HUES64 (cell line): Measurements from ENCODE around the gene NFIL3.
"Not testable (repeated sequence)": the region's sequence is repeated elsewhere in the genome, so short reads cannot be mapped to it uniquely, and the experiment has no call there.

ENCODE experiments used
- H3K27ac ChIP-seq: 2 replicates; pipeline ENCODE4 v1.7.0; 2013; ENCODE audit warnings: low read depth, low read length, inconsistent platforms
- H3K27me3 ChIP-seq: 2 replicates; pipeline ENCODE4 v1.6.1; 2013; ENCODE audit warnings: mild to moderate bottlenecking, low read length; ENCODE audit not compliant: insufficient read depth
- H3K36me3 ChIP-seq: 2 replicates; pipeline ENCODE4 v1.6.1; 2013; ENCODE audit warnings: mild to moderate bottlenecking, low read length; ENCODE audit not compliant: insufficient read depth
- H3K4me1 ChIP-seq: 2 replicates; pipeline ENCODE4 v1.6.1; 2013; ENCODE audit warnings: mild to moderate bottlenecking, low read length, moderate library complexity; ENCODE audit not compliant: insufficient read depth
- H3K4me3 ChIP-seq: 2 replicates; pipeline ENCODE4 v1.5.1; 2013; ENCODE audit warnings: mild to moderate bottlenecking, low read length, moderate library complexity
- H3K9ac ChIP-seq: 2 replicates; pipeline ENCODE4 v1.6.1; 2013; ENCODE audit warnings: mild to moderate bottlenecking, low read depth, low read length
- H3K9me3 ChIP-seq: 2 replicates; pipeline ENCODE4 v1.6.1; 2013; ENCODE audit warnings: low read depth, low read length; ENCODE audit not compliant: insufficient read depth
- WGBS: fragments of 150-250, 120-280 bp; methylation state at CpG from one replicate; pipeline ENCODE4 v1.1.7; 2013; ENCODE audit warnings: missing lambda C conversion rate; 5-methylcytosine and 5-hydroxymethylcytosine counted together

NFIL3 gene

GRCh38 chr9:91391412-91391811 is 32.2 kb downstream of the NFIL3 start:
- 94% methylated on average over 5 of the region's 5 CpGs for WGBS

GRCh38 chr9:91389686-91390085 is 33.9 kb downstream of the NFIL3 start:
- H3K27ac ChIP-seq, H3K9ac ChIP-seq, H3K4me1 ChIP-seq, H3K27me3 ChIP-seq, H3K4me3 ChIP-seq, H3K9me3 ChIP-seq, H3K36me3 ChIP-seq: not testable (repeated sequence)
- 96% methylated on average over 4 of the region's 4 CpGs for WGBS

More at GRCh38 chr9:91391412-91391811, 32.2 kb downstream of the NFIL3 start:
- no peak overlapping the region for H3K4me3 ChIP-seq
- no peaks in the 10 kb centered on the region for H3K27me3 ChIP-seq
- H3K27ac ChIP-seq, result no peak overlapping the region
- H3K9me3 ChIP-seq, result no peaks in the 10 kb centered on the region
- H3K36me3 ChIP-seq, result no peaks in the 10 kb centered on the region
- H3K4me1 ChIP-seq, result no peaks in the 10 kb centered on the region
- no peak overlapping the region for H3K9ac ChIP-seq

- no peak overlapping the region for H3K4me3 ChIP-seq
- no peaks in the 10 kb centered on the region for H3K36me3 ChIP-seq
- H3K4me1 ChIP-seq, result no peaks in the 10 kb centered on the region
- no peak overlapping the region for H3K9ac ChIP-seq
- 0 out of 2 replicates have a peak, but pooled peaks cover 6% of the 10 kb centered on the region for H3K9me3 ChIP-seq
- H3K27me3 ChIP-seq, result no peaks in the 10 kb centered on the region
- H3K27ac ChIP-seq, result no peak overlapping the region
These were observed 36.9 kb downstream of the NFIL3 start for GRCh38 chr9:91386765-91387164.

DNA sequence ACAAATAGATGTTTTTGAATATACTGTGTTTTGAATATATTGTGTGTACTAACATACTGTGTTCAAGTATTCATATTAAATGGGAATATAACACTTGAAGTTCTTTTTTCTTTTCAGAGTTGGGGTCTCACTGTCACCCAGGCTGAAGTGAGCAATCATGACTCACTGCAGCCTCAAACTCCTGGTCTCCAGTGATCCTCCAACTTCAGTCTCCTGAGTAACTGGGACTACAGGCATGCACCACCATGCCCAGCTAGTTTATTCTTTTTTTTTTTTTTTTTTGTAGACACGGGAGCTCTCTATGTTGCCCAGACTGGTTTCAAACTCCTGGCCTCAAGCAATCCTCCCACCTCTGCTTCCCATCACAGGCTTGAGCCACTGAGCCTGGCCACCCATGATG is 38.7 kb downstream of the NFIL3 start:
- H3K4me1 ChIP-seq, result no peaks in the 10 kb centered on the region
- WGBS, result 96% methylated on average over 1 of the region's 1 CpG
- H3K9ac ChIP-seq, result no peak overlapping the region
- H3K27me3 ChIP-seq, result no peaks in the 10 kb centered on the region
- H3K9me3 ChIP-seq, result 0 out of 2 replicates have a peak, but pooled peaks cover 6% of the 10 kb centered on the region
- no peaks in the 10 kb centered on the region for H3K36me3 ChIP-seq
- no peak overlapping the region for H3K27ac ChIP-seq
- H3K4me3 ChIP-seq, result no peak overlapping the region

DNA sequence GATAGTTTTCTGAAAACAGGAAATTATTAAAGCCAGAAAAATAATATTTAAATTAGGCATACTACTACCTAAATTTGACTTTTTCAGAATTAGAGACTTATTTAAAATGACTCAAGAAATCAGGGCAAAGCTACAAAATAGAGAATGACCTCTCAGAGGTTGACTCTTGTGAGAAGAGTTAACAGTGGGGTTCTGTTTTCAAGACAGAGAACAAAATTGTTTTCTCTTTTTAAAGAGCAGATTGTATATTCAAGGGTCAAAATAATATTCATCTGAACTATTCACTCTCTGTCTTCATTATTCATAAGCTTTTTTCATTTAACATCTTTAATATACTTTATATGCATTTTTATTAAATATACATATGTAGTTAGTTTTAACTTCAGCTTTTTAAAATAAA is 40.1 kb downstream of the NFIL3 start:
- Histone ChIP-seq H3K9ac (no peak overlapping the region), H3K4me3 (no peak overlapping the region), H3K36me3 (no peaks in the 10 kb centered on the region), H3K4me1 (no peaks in the 10 kb centered on the region), H3K9me3 (0 out of 2 replicates have a peak, but pooled peaks cover 6% of the 10 kb centered on the region), H3K27ac (no peak overlapping the region), H3K27me3 (no peaks in the 10 kb centered on the region)

DNA sequence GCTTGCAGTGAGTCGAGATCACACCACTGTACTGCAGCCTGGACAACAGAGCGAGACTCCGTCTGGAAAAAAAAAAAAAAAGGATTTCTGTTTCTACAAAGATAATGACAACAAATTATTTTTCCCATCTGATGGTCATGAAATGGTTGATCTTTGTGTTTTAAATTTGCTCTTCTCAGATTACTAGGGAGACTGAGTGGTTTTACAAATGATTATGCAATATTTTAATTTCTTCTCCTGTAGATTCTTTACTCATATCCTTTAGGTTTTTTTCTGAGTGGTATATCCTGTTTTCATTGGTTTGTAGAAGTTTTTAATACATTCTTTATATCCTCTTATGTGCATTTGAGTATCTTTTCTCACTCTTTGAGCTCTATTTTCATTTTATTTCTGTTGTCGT is 41.3 kb downstream of the NFIL3 start:
- Histone ChIP-seq H3K9ac (no peak overlapping the region), H3K9me3 (0 out of 2 replicates have a peak, but pooled peaks cover 6% of the 10 kb centered on the region), H3K4me1 (no peaks in the 10 kb centered on the region), H3K36me3 (no peaks in the 10 kb centered on the region), H3K4me3 (no peak overlapping the region), H3K27ac (no peak overlapping the region), H3K27me3 (no peaks in the 10 kb centered on the region)
- 93% methylated on average over 1 of the region's 4 CpGs for WGBS

DNA sequence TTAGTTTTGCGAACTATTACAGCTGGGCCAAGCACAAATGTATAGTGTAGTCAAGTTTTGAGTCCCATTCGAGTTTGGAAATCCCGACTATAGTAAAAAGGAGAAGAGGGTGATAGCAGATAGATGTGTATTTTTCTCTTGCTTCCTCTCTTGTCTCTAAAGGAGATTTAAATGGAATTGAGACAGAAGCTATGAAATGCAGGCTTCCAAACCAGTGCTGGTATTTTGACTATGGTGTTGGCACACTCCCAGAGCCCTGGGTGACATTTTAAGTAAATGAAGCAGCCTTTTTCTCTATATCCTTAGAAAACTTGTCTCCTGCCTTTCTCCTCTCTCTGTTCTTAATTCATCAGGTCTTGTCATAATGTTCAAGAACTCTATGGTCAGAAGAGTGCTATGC is 44.2 kb downstream of the NFIL3 start:
- WGBS, result 79% methylated on average over 3 of the region's 3 CpGs
- H3K4me1 ChIP-seq, result no peaks in the 10 kb centered on the region
- H3K27ac ChIP-seq, result no peak overlapping the region
- H3K27me3 ChIP-seq, result no peaks in the 10 kb centered on the region
- H3K4me3 ChIP-seq, result no peak overlapping the region
- H3K36me3 ChIP-seq, result no peaks in the 10 kb centered on the region
- H3K9ac ChIP-seq, result no peak overlapping the region
- H3K9me3 ChIP-seq, result no peaks in the 10 kb centered on the region

DNA sequence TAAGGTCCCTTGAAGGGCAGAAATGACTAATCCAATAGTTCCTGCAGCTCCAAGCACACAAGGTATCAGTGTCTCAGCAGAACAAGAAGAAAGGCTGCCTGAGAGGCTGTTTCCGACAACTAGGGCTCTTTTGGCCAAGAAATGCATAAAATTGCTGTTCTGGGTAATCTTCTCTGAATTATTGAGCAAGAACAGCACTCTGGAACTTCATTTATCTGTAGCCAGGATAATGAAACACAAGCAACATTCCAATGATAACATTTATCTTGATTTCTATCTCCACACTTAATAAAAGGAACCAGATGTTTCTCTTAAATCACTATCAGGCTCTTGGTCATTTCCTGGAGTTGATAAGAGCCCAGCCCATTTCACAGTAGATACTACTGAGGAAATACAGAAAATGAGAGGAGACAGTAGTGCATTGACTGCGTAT is 44.9 kb downstream of the NFIL3 start:
- Histone ChIP-seq H3K27me3 (no peaks in the 10 kb centered on the region), H3K4me3 (no peak overlapping the region), H3K4me1 (no peaks in the 10 kb centered on the region), H3K9me3 (no peaks in the 10 kb centered on the region), H3K27ac (no peak overlapping the region), H3K36me3 (no peaks in the 10 kb centered on the region), H3K9ac (no peak overlapping the region)
- WGBS, result 90% methylated on average over 1 of the region's 2 CpGs

- 83% methylated on average over 1 of the region's 3 CpGs for WGBS
- not testable (repeated sequence) for H3K4me1 ChIP-seq, H3K9ac ChIP-seq, H3K9me3 ChIP-seq, H3K27ac ChIP-seq, H3K27me3 ChIP-seq, H3K36me3 ChIP-seq, H3K4me3 ChIP-seq
These were observed 45.6 kb downstream of the NFIL3 start for GRCh38 chr9:91378054-91378453.

GRCh38 chr9:91376239-91376638 is 47.4 kb downstream of the NFIL3 start:
- no peaks in the 10 kb centered on the region for H3K9me3 ChIP-seq
- no peak overlapping the region for H3K4me3 ChIP-seq
- H3K27ac ChIP-seq, result no peak overlapping the region
- no peak overlapping the region for H3K9ac ChIP-seq
- H3K27me3 ChIP-seq, result no peaks in the 10 kb centered on the region
- WGBS, result 94% methylated on average over 4 of the region's 4 CpGs
- no peaks in the 10 kb centered on the region for H3K4me1 ChIP-seq
- H3K36me3 ChIP-seq, result no peaks in the 10 kb centered on the region

DNA sequence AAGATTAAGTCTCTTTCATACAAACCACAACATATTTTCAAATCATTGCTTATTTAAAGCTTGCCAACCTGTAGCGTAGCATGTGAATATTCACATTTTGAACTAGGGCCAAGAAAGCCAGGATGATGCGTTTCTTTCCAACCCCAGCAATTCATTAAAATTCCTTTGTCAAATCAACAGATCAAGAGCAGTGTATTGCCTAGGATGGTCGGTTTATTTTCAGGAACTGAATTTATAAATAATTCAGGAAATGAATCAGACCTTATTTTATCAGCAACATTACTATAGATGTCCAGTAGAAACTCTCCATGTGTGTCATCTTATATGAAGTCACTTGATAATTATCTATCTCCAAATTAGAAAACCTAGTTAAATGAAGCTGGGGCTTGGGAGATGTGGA is 48.7 kb downstream of the NFIL3 start:
- no peaks in the 10 kb centered on the region for H3K27me3 ChIP-seq
- H3K27ac ChIP-seq, result no peak overlapping the region
- no peaks in the 10 kb centered on the region for H3K36me3 ChIP-seq
- no peak overlapping the region for H3K4me3 ChIP-seq
- no peaks in the 10 kb centered on the region for H3K4me1 ChIP-seq
- 96% methylated on average over 2 of the region's 3 CpGs for WGBS
- H3K9me3 ChIP-seq, result no peaks in the 10 kb centered on the region
- H3K9ac ChIP-seq, result no peak overlapping the region

DNA sequence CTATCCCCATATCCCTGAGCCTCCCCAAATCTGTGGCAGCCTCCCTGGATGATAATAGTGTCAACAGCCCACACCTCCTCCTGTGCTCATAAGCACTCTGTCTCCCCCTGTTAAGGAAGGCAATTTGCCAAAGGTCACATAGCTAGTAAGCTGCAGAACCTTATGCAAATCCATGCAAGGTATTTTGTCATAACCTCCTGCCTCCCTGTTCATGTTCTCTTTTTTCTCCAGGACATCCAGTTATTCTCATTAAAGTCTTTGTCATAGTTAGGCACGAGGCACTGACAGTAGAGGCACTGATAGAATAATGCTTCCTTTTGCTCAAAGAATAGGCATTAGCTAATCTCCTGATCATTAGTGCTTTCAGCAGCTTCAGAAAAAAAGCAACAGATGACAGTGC is 51.7 kb downstream of the NFIL3 start:
- H3K9ac ChIP-seq, result no peak overlapping the region
- H3K27me3 ChIP-seq, result no peaks in the 10 kb centered on the region
- H3K4me3 ChIP-seq, result no peak overlapping the region
- H3K4me1 ChIP-seq, result no peaks in the 10 kb centered on the region
- H3K9me3 ChIP-seq, result no peaks in the 10 kb centered on the region
- no peak overlapping the region for H3K27ac ChIP-seq
- H3K36me3 ChIP-seq, result no peaks in the 10 kb centered on the region
- WGBS, result 90% methylated on average over 1 of the region's 1 CpG
